Adrenal gland (tissue), 12 donors: Measurements from ENCODE around the gene FMO1. TPM values are rescaled to one million over a fixed set of nuclear protein-coding genes. Genes with fewer than 3 reads are reported as not detected.

ENCODE experiments used
- DNase-seq, 7 donors: peaks; one replicate each; pipeline ENCODE4 v3.0.0-alpha.2; 2019 to 2020
- H3K27ac ChIP-seq, 5 donors: fragments of 200-600 bp; sonication (generic) in 4 of 5; 1 replicate in 3 of 5; 2 replicates in 2 of 5; pipeline versions ENCODE4 v1.5.1 to v1.8.0; 2016 to 2020; ENCODE audit warnings: mild to moderate bottlenecking in 1 of 5
- H3K27me3 ChIP-seq: fragments of 200-600 bp; 2 replicates; pipeline ENCODE4 v1.8.0; 2021
- H3K36me3 ChIP-seq, 2 donors: fragments of 200-600 bp; replicated peaks in 1 of 2; 1 replicate in 1 of 2; 2 replicates in 1 of 2; pipeline versions ENCODE4 v1.5.1 to v1.8.0; 2018 to 2022
- H3K4me1 ChIP-seq, 2 donors: fragments of 200-600 bp; replicated peaks in 1 of 2; 1 replicate in 1 of 2; 2 replicates in 1 of 2; pipeline versions ENCODE4 v1.5.1 to v1.8.0; 2018 to 2021
- H3K4me3 ChIP-seq, 4 donors: fragments of 200-600 bp; sonication (generic) in 3 of 4; one replicate each; pipeline ENCODE4 v1.5.1; 2016 to 2018
- H3K9me3 ChIP-seq, 3 donors: fragments of 200-600 bp; sonication (generic) in 1 of 3; replicated peaks in 1 of 3; 1 replicate in 2 of 3; 2 replicates in 1 of 3; pipeline versions ENCODE4 v1.5.1 to v1.8.0; 2016 to 2021
- CTCF ChIP-seq, 6 experiments: fragments of 450-650 bp in 4 of 6; fragments of 200-600 bp in 2 of 6; sonication (generic) in 1 of 6; IDR thresholded peaks; 1 replicate in 5 of 6; 2 replicates in 1 of 6; pipeline versions ENCODE4 v1.5.1 to v1.8.0; 2016 to 2021; ENCODE audit warnings: antibody characterized with exemption in 6 of 6, mild to moderate bottlenecking in 2 of 6, moderate library complexity in 1 of 6
- POLR2A ChIP-seq, 2 donors: fragments of 450-650 bp; IDR thresholded peaks; one replicate each; pipeline ENCODE4 v1.6.1; 2017; ENCODE audit warnings: antibody characterized with exemption in 2 of 2, mild to moderate bottlenecking in 2 of 2, moderate library complexity in 1 of 2
- WGBS, 4 donors: extraction: QIAGEN DNeasy Blood & Tissue Kit in 2 of 4; methylation state at CpG; one replicate each; pipeline versions ENCODE4 v1.1.5 to v1.1.7; 2013 to 2017; 5-methylcytosine and 5-hydroxymethylcytosine counted together
- intact Hi-C, 2 donors: fragments of 100-400 bp; cut with DNase I; formaldehyde crosslinking; loops; one replicate each; pipeline versions ENCODE4 v1.14.1 to v1.15.0; 2022 to 2023
- polyA plus RNA-seq, 3 donors: library from polyadenylated mRNA; stranded (reverse); fragments of 200-250 nt in 2 of 3; fragments of 350-450 nt in 1 of 3; fragmentation: Illumina TruSeq in 1 of 3; extraction: RNeasy Lipid Tissue Mini Kit (QIAGEN cat#74804) in 1 of 3; gene quantifications; one replicate each; pipeline ENCODE4 v1.2.3, GENCODE V29; 2013 to 2014
- total RNA-seq, 9 donors: library from RNA; depleted of rRNA in 4 of 9; stranded (reverse); fragments of >200 nt in 4 of 9; fragments of 120-200 nt in 1 of 9; fragmentation: NEBNext Ultra II Directional in 1 of 9; extraction: Animal tissue kit (Norgen Biotek cat#: 25700) in 1 of 9; gene quantifications; one replicate each; pipeline versions ENCODE4 v1.1.0 to v1.2.4, GENCODE V29; 2013 to 2023
- donor health status: healthy with polysubstance abuse.
- donor health status: Bipolar disorder and iron deficiency.
- donor health status: DM: yes; HTN: yes; CAD: no.
- donor health status: DM: no; HTN: no; CAD: no.
- donor health status: DM: no; HTN: no; CAD: no.
- donor health status: DM: yes; HTN: yes; CAD: no.

Gene FMO1
- total and polyA plus RNA-seq, 12 donors, result 1.0 to 13.5 (median 6.0) TPM

- intact Hi-C loops, result no loop called here
- Histone ChIP-seq H3K27ac (peak overlapping the region in 1 of 5 donors; percentile 35), H3K4me1 (peaks cover 0 to 6% of the 10 kb centered on the region in 2 donors), H3K27me3 (peaks cover 5% of the 10 kb centered on the region), H3K36me3 (no peaks in the 10 kb centered on the region), H3K4me3 (peak overlapping the region in 2 of 4 donors; percentile 12 to 58), H3K9me3 (no peaks in the 10 kb centered on the region)
- 45 to 52% (median 46%) methylated on average over 6 of the region's 6 CpGs for WGBS, 4 donors
- no peak for TF ChIP-seq CTCF (IDR thresholded peaks at IDR 0.05)
- DNase-seq, result no peak
Measured at GRCh38 chr1:171251952-171252300, 3.6 kb downstream of the FMO1 start.

- no peak overlapping the region for H3K27ac ChIP-seq
- intact Hi-C loops, result no loop called here
- H3K4me1 ChIP-seq, result peaks cover 4 to 11% of the 10 kb centered on the region in 2 donors
- peaks cover 5% of the 10 kb centered on the region for H3K27me3 ChIP-seq
- WGBS, 4 donors, result 70 to 90% (median 85%) methylated on average over 5 of the region's 5 CpGs
- H3K9me3 ChIP-seq, result no peaks in the 10 kb centered on the region
- DNase-seq, result no peak
- no peaks in the 10 kb centered on the region for H3K36me3 ChIP-seq
- TF ChIP-seq CTCF (IDR thresholded peaks at IDR 0.05) (no peak), POLR2A (IDR thresholded peaks at IDR 0.05) (no peak)
- H3K4me3 ChIP-seq, result no peak overlapping the region
Measured at GRCh38 chr1:171252482-171252881, 4.2 kb downstream of the FMO1 start.

- Histone ChIP-seq H3K27me3 (peaks cover 5% of the 10 kb centered on the region), H3K4me1 (peaks cover 18 to 35% of the 10 kb centered on the region in 2 donors), H3K4me3 (no peak overlapping the region), H3K36me3 (no peaks in the 10 kb centered on the region), H3K9me3 (no peaks in the 10 kb centered on the region), H3K27ac (no peak overlapping the region)
- no peak for TF ChIP-seq POLR2A (IDR thresholded peaks at IDR 0.05)
- TF ChIP-seq CTCF (IDR thresholded peaks at IDR 0.05), result no peak
- DNase-seq, result no peak
- intact Hi-C loops, result no loop called here
- 75 to 84% (median 78%) methylated on average over 4 of the region's 4 CpGs for WGBS, 4 donors
Measured at GRCh38 chr1:171254859-171255258, 6.6 kb downstream of the FMO1 start.

- TF ChIP-seq CTCF (IDR thresholded peaks at IDR 0.05) (no peak), POLR2A (IDR thresholded peaks at IDR 0.05) (no peak)
- peak; percentile 49 to 90 (median 84) for DNase-seq
- Histone ChIP-seq H3K4me1 (peaks cover 18 to 35% of the 10 kb centered on the region in 2 donors), H3K9me3 (no peaks in the 10 kb centered on the region), H3K27ac (peak overlapping the region in 3 of 5 donors; percentile 65 to 84 (median 69)), H3K36me3 (no peaks in the 10 kb centered on the region), H3K4me3 (no peak overlapping the region), H3K27me3 (peaks cover 2% of the 10 kb centered on the region)
- intact Hi-C loops, result no loop called here
- WGBS, 4 donors, result 33 to 45% (median 41%) methylated on average over 4 to 8 of the region's 8 CpGs
Measured at GRCh38 chr1:171256940-171257606, 8.8 kb downstream of the FMO1 start.
